Measurements from ENCODE around the gene OR2AT4.

- TF ChIP-seq, protein P1, sequence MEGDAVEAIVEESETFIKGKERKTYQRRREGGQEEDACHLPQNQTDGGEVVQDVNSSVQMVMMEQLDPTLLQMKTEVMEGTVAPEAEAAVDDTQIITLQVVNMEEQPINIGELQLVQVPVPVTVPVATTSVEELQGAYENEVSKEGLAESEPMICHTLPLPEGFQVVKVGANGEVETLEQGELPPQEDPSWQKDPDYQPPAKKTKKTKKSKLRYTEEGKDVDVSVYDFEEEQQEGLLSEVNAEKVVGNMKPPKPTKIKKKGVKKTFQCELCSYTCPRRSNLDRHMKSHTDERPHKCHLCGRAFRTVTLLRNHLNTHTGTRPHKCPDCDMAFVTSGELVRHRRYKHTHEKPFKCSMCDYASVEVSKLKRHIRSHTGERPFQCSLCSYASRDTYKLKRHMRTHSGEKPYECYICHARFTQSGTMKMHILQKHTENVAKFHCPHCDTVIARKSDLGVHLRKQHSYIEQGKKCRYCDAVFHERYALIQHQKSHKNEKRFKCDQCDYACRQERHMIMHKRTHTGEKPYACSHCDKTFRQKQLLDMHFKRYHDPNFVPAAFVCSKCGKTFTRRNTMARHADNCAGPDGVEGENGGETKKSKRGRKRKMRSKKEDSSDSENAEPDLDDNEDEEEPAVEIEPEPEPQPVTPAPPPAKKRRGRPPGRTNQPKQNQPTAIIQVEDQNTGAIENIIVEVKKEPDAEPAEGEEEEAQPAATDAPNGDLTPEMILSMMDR (IDR thresholded peaks at IDR 0.05) = no peak
- TF ChIP-seq POLR2AphosphoS5 (IDR thresholded peaks at IDR 0.05) = no peak
- no peak for TF ChIP-seq POLR2A (IDR thresholded peaks at IDR 0.05)
Measured at GRCh38 chr11:75063741-75064314, 32.8 kb downstream of the OR2AT4 start.
